ENCODE data around the gene CDRT4.

GRCh38 chr17:15470536-15470935 lies 3.1 kb upstream of the CDRT4 start:
- TF ChIP-seq GATA2 (IDR thresholded peaks at IDR 0.05; ENCODE audit: low read depth, low read length) (no peak), GATA3 (IDR thresholded peaks at IDR 0.05; ENCODE audit: low read depth, low read length) (no peak)

Measured in SH-SY5Y (cell line).